Fibroblast of lung (primary cell): ENCODE measurements around the gene EPHB2.

Experiments
- CTCF ChIP-seq, 2 donors: IDR thresholded peaks in 1 of 2; conservative IDR thresholded peaks in 1 of 2; 1 replicate in 1 of 2; 2 replicates in 1 of 2; pipeline ENCODE4 v1.5.1; 2011 to 2012; ENCODE audit warnings: low read length in 2 of 2, control low read depth in 1 of 2, inconsistent platforms in 1 of 2, low read depth in 1 of 2, mild to moderate bottlenecking in 1 of 2
- EZH2 ChIP-seq: IDR thresholded peaks from 2 replicates; pipeline ENCODE4 v1.5.1; 2012; ENCODE audit warnings: low read length, control low read depth, mild to moderate bottlenecking; ENCODE audit errors: missing control alignments

- no peak for TF ChIP-seq CTCF (conservative IDR thresholded peaks at IDR 0.05 in 1 of 2, IDR thresholded peaks at IDR 0.05 in 1 of 2; ENCODE audit: low read depth in 1 of 2, low read length in 2 of 2)
- no peak for TF ChIP-seq EZH2
Measured at GRCh38 chr1:22754106-22754768, 43.6 kb downstream of the EPHB2 start.
